ENCODE measurements around the gene HNRNPA2B1.
"Not testable (repeated sequence)": the region's sequence is repeated elsewhere in the genome, so short reads cannot be mapped to it uniquely, and the experiment has no call there.

- not testable (repeated sequence) for TF ChIP-seq ZNF274 (IDR thresholded peaks at IDR 0.05; ENCODE audit: borderline replicate concordance, extremely low read depth, low read length); HDAC6 (IDR thresholded peaks at IDR 0.05; ENCODE audit: low read depth, low read length); HDAC2 (IDR thresholded peaks at IDR 0.05; ENCODE audit: borderline replicate concordance in 1 of 2, low read depth in 2 of 2, low read length in 2 of 2); POLR2AphosphoS5 (IDR thresholded peaks at IDR 0.05; ENCODE audit: low read depth, low read length); CHD1 (IDR thresholded peaks at IDR 0.05; ENCODE audit: low read depth, low read length); EZH2 (IDR thresholded peaks at IDR 0.05; ENCODE audit: low read depth, low read length, severe bottlenecking); POLR2A (IDR thresholded peaks at IDR 0.05; ENCODE audit: control extremely low read depth in 1 of 2, low read depth in 2 of 2, low read length in 2 of 2); CREB1 (IDR thresholded peaks at IDR 0.05); TAF7 (optimal IDR thresholded peaks at IDR 0.05; ENCODE audit: borderline replicate concordance, low read depth, low read length); SP1 (IDR thresholded peaks at IDR 0.05; ENCODE audit: low read depth, low read length)
- TF ChIP-seq, protein P1, sequence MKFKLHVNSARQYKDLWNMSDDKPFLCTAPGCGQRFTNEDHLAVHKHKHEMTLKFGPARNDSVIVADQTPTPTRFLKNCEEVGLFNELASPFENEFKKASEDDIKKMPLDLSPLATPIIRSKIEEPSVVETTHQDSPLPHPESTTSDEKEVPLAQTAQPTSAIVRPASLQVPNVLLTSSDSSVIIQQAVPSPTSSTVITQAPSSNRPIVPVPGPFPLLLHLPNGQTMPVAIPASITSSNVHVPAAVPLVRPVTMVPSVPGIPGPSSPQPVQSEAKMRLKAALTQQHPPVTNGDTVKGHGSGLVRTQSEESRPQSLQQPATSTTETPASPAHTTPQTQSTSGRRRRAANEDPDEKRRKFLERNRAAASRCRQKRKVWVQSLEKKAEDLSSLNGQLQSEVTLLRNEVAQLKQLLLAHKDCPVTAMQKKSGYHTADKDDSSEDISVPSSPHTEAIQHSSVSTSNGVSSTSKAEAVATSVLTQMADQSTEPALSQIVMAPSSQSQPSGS (IDR thresholded peaks at IDR 0.05; ENCODE audit: low read length): not testable (repeated sequence)
- TF ChIP-seq, protein P2, sequence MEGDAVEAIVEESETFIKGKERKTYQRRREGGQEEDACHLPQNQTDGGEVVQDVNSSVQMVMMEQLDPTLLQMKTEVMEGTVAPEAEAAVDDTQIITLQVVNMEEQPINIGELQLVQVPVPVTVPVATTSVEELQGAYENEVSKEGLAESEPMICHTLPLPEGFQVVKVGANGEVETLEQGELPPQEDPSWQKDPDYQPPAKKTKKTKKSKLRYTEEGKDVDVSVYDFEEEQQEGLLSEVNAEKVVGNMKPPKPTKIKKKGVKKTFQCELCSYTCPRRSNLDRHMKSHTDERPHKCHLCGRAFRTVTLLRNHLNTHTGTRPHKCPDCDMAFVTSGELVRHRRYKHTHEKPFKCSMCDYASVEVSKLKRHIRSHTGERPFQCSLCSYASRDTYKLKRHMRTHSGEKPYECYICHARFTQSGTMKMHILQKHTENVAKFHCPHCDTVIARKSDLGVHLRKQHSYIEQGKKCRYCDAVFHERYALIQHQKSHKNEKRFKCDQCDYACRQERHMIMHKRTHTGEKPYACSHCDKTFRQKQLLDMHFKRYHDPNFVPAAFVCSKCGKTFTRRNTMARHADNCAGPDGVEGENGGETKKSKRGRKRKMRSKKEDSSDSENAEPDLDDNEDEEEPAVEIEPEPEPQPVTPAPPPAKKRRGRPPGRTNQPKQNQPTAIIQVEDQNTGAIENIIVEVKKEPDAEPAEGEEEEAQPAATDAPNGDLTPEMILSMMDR (IDR thresholded peaks at IDR 0.05; ENCODE audit: control extremely low read depth in 1 of 3, insufficient read depth in 1 of 3, low read depth in 1 of 3, low read length in 3 of 3): not testable (repeated sequence)
- TF ChIP-seq, protein P3, sequence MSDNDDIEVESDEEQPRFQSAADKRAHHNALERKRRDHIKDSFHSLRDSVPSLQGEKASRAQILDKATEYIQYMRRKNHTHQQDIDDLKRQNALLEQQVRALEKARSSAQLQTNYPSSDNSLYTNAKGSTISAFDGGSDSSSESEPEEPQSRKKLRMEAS (IDR thresholded peaks at IDR 0.05): peak; percentile 29; the same call in 1 of the 2 replicates
Observed at GRCh38 chr7:26152782-26153240, 47.7 kb downstream of the HNRNPA2B1 start.

All from H1 (cell line).